SH-SY5Y (cell line): ENCODE measurements around the gene GPR139.

ENCODE experiments used
- GATA2 ChIP-seq: IDR thresholded peaks from 2 replicates; pipeline ENCODE4 v1.6.1; 2011; ENCODE audit warnings: mild to moderate bottlenecking, low read depth, low read length
- GATA3 ChIP-seq: IDR thresholded peaks from 2 replicates; pipeline ENCODE4 v1.6.1; 2011; ENCODE audit warnings: low read depth, mild to moderate bottlenecking, low read length, moderate library complexity

DNA sequence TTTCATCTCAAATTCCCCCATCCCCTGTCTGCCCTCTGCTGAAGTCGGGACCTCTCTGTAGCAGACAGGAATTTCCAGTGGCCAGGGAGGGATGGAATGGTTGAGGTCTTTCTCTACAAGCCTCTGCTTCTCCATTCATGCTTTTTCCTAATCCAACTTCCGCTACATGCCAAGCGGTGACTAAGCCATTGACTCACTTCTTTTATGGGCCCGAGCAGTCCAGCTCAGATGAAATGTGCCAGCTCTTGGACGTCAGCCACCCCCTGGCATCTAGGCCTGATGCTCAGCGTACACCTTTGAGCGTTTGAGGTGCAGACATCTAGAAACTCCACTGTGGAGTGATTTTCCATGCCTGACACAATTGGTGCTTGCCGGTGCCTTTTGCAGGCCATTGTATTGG is 40.7 kb upstream of the GPR139 start:
- TF ChIP-seq GATA2 (no peak), GATA3 (no peak)
